DMS153 treated with DMSO at 0.1 percent for 48 hours (cell line): ENCODE measurements around the gene SRM.
A peak's percentile ranks its signal among the peaks of the same experiment; 100 is the strongest.
"Not testable (repeated sequence)": the region's sequence is repeated elsewhere in the genome, so short reads cannot be mapped to it uniquely, and the experiment has no call there.

Experiments
- DNase-seq: peaks from one replicate; lab custom pipeline; 2025; ENCODE audit not compliant: unreplicated experiment; lab: John Stamatoyannopoulos, UW

SRM gene

DNA sequence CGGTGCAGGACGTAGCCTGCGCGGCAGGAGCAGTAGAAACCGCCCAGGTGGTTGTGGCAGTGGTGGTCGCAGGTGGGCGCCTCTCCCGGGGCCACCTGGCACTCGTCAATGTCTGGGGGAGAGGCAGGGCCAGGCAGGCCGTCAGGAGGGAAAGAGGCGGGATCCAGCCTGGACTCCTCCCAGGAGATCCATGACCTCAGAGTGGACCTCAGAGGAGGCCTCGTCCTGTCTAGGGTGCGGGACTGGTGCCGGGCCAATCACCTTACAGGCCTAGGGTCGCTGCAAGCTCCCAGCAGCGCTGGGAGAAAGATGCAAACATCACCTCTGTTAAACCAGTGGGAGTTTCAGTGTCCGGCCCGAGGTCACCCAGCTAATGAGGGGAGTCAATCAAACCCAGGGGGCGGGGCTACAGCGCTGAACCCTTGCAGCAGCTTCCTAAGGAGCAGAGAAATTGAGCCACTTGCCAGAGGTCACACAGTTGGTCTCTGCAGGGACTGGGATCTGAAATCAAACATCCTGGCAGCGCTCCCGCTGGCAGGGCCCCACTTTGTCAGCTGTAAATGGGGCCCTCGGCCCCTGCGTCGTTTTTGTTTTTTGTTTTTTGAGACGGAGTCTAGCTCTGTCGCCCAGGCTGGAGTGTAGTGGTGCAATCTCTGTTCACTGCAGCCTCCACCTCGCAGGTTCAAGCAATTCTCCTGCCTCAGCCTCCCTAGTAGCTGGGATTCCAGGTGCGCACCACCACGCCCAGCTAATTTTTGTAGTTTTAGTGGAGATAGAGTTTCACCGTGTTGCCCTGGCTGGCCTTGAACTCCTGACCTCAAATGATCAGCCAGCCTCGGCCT, 14.2 kb downstream of the SRM start:
- no peak for DNase-seq

GRCh38 chr1:11044849-11045427, 14.9 kb downstream of the SRM start:
- DNase-seq, result no peak

DNA sequence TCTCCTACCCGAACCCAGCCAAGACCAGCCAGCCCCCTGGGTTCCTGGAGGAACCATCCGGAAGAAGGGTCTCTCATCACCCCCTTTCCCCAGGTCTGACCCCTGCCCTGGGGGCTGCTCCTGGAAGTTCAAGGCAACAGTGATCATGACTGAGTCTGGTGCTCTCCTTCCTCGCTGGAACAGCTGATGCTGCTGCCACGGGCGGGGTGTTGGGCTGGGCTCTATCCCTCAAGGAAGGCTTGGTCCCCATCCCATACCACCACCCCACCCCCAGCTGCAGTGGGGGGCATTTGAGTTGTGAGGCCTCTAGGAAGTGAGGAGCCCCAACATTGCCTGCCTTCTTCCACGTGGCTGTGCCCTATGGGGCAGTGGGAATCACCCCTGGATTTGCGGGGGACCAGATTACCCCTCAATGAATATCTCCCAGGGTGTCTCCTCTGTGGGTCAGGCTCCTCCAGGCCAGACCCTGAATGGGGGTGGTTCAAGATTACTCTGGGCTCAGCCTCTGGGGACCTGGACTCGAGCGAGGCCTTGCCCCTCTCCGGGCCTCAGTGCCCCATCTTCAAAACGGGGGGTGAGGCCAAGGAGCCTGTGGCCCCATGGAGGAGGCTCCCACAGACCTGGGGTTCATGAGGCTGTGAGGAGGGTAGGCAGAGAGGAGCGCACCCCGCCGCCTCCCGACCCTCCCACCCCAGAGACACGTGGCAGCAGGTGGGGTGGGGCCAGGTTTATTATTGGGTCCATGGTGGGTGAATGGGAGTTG, 15.6 kb downstream of the SRM start:
- DNase-seq, result no peak

DNA sequence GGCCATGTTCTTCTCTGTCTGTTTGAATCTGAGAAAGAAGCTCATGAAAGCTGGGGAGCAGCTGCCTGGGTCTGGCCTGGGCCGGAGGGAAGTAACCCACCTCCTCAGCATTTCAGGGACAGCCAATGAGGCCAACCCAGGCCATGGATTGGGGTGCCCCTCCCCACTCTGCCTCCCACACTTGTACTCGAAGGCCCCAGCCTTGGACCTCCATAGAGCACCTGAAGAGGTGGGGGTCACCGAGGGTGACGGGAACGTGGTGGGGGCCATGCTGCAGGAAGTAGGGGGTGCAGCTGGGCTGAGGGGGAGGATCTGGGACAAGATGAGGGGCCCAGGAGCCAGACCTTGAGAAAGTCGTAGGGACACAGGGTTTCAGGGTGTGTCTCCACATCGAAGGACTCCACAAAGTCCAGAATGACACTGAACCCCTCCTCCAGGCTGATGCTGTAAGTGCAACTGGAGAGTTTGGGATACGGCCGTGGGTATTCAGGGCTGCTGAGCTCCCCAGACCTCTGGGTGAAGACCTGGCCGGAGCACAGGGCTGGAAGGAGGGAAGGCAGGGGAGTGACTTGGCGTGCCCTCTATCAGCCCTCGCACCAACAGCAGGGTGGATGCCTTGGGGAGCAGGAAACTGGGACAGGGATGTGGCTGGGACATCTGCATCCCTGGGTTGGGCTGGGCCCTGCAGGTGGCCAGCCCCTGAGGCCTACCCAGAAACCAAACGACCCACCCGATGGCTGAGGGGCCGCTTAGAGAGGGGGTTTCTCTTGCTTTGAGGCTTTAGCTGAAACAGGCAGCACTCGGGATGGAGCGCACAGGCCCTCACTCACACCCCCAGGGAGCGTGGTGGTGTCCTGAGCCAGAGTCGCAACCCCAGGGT, 16.6 kb downstream of the SRM start:
- DNase-seq, result no peak

GRCh38 chr1:11042065-11042464, 17.8 kb downstream of the SRM start:
- DNase-seq, result no peak

GRCh38 chr1:11041048-11041447, 18.8 kb downstream of the SRM start:
- no peak for DNase-seq

DNA sequence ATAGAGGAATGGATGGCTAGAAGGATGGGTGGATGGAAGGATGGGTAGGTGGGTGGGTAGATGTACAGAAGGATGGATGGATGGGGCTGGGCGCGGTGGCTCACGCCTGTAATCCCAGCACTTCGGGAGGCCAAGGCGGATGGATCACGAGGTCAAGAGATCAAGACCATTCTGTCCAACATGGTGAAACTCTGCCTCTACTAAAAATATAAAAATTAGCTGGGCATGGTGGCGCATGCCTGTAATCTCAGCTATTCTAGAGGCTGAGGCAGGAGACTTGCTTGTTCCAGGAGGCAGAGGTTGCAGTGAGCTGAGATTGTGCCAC, 19.8 kb downstream of the SRM start:
- DNase-seq, result not testable (repeated sequence)

GRCh38 chr1:11039351-11040104, 20.3 kb downstream of the SRM start:
- no peak for DNase-seq

GRCh38 chr1:11037740-11038182, 22.1 kb downstream of the SRM start:
- peak; percentile 99 for DNase-seq

DNA sequence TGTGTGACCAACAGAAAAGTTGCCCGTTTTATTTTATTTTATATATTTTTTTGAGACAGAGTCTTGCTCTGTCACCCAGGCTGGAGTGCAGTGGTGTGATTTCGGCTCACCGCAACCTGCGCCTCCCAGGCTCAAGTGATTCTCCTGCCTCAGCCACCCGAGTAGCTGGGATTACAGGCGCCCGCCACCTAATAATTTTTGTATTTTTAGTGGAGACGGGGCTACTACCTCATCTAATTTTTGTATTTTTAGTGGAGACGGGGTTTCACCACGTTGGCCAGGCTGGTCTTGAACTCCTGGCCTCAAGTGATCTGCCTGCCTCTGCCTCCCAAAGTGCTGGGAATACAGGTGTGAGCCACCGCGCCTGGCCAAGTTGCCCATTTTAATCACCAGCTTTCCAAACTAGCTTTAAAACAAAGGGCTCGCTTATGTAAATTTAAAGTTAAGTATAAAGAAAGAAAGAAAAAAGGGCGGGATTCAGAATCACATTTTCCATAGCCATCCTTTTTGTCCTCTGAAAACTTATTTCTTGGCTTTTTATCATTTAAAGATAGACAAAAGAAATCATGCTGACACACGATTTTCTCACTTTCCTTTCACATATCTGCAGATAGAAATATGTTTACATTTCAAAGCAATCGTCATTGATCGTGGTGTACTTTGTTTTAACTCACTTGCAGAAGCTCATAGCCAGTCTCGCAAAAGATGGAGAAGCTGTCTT, 22.6 kb downstream of the SRM start:
- not testable (repeated sequence) for DNase-seq

- no peak for DNase-seq
These were observed 28.1 kb downstream of the SRM start for GRCh38 chr1:11031624-11032262.

- no peak for DNase-seq
These were observed 29.0 kb downstream of the SRM start for GRCh38 chr1:11030865-11031264.

GRCh38 chr1:11028018-11028417, 31.8 kb downstream of the SRM start:
- no peak for DNase-seq

DNA sequence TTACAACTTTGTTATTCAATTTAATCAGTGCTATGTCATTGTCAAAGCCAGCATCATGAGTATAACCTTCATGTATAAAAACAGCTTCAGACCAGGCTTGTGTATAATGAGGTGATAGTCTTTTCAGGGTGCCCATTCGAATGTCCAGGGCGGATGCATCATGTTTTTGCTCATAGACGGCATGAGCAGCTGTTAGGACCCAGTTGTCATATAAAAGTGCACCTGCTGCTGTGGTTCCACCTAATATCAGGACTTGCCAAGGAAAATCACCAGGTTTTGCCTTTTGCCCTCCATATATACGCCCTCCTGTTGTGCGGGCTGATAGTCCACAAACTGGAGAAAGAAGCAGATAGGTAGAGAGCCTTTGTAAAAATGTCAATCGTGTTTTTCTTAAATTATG, 32.5 kb downstream of the SRM start:
- DNase-seq, result no peak

DNA sequence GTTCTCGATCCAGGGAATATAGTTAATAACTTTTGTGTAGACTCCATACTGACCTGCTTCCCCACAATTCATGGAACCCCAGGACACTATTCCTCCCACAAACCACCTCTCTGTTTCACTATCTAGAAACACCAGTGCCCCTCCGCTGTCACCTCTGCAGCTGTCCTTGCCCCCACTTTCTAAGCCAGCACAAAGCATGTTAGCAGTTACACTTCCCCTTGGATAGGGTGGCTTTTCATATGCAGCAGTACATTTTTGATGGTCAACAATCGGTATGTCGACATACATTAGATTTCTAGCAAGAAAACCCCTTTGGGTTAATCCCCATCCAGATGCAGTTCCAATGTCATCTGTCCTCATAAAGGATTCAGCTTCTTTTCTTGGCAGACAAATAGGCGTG, 32.9 kb downstream of the SRM start:
- DNase-seq, result no peak

GRCh38 chr1:11026052-11026451, 33.8 kb downstream of the SRM start:
- DNase-seq, result no peak

GRCh38 chr1:11025618-11026017, 34.2 kb downstream of the SRM start:
- DNase-seq, result no peak

DNA sequence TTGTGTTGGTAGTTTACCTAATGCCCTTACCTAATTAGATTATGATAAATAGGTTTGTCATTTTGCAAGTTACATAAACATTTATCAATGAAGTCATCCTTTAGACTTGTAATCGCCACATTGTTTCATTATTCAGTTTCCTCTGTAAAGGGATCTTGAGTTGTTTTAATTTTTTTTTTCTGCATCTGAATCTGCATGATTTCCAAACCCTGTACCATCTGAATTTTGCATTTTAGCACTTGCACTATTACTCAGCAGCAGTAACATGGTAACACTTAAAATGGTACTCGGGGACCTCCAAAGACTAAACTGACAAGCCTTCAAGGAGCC, 35.0 kb downstream of the SRM start:
- DNase-seq, result no peak

DNA sequence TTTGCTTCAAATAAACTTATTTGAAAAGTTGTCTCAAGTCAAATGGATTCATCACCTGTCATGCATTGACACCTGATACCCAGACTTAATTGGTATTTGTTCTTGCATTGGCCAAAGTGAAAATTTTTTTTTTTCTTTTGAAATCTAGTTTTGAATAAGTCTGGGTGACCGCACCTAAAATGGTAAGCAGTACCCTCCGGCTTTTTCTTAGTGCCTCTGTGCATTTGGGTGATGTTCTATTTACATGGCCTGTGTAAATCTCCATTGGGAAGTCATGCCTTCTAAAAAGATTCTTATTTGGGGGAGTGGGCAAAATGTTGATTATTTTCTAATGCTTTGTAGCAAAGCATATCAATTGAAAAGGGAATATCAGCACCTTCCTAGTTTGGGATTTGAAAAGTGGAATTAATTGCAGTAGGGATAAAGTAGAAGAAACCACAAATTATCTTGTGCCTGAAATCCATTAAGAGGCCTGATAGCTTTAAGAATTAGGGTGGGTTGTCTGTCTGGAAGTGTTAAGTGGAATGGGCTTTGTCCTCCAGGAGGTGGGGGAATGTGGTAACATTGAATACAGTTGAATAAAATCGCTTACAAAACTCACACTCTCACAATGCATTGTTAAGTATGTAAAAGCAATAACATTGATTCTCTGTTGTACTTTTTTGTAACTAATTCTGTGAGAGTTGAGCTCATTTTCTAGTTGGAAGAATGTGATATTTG, 35.5 kb downstream of the SRM start:
- DNase-seq, result no peak
